HepG2 (cell line): Measurements from ENCODE around the gene UBE2E1. TPM values are rescaled to one million over a fixed set of nuclear protein-coding genes. Genes with fewer than 3 reads are reported as not detected.
A peak's percentile ranks its signal among the peaks of the same experiment; 100 is the strongest.

ENCODE experiments used
- GATAD2A ChIP-seq: IDR thresholded peaks from 2 replicates; pipeline ENCODE4 v1.6.1; 2016
- HDAC1 ChIP-seq: sonication (generic); formaldehyde crosslinking; IDR thresholded peaks from 2 replicates; pipeline ENCODE4 v1.5.1; 2020; ENCODE audit warnings: mild to moderate bottlenecking, missing genetic modification reagents
- HNRNPLL ChIP-seq: fragments of 200-400 bp; formaldehyde crosslinking; IDR thresholded peaks from 2 replicates; pipeline ENCODE4 v1.6.1; 2017; ENCODE audit warnings: mild to moderate bottlenecking, low read depth, low read length; ENCODE audit not compliant: poor library complexity, severe bottlenecking
- MIER2 ChIP-seq: IDR thresholded peaks from 2 replicates; pipeline ENCODE4 v1.6.1; 2016; ENCODE audit warnings: missing biosample characterization, missing genetic modification reagents
- POLR2AphosphoS2 ChIP-seq: IDR thresholded peaks from 2 replicates; pipeline ENCODE4 v1.6.1; 2011; ENCODE audit warnings: low read depth, low read length, improper control_type of control experiment
- RBM22 ChIP-seq: fragments of 200-400 bp; formaldehyde crosslinking; optimal IDR thresholded peaks from 2 replicates; pipeline ENCODE3; 2017; ENCODE audit warnings: mild to moderate bottlenecking, low read length, moderate library complexity
- SMARCE1 ChIP-seq: fragments of 450-650 bp; IDR thresholded peaks from 2 replicates; pipeline ENCODE4 v1.6.1; 2017; ENCODE audit warnings: borderline replicate concordance
- SOX5 ChIP-seq: IDR thresholded peaks from 2 replicates; pipeline ENCODE4 v1.6.1; 2016; ENCODE audit warnings: borderline replicate concordance
- SPEN ChIP-seq: sonication (generic); formaldehyde crosslinking; IDR thresholded peaks from 2 replicates; pipeline ENCODE4 v1.5.1; 2020; ENCODE audit warnings: low read depth, mild to moderate bottlenecking, missing genetic modification reagents
- SRSF9 ChIP-seq: fragments of 200-400 bp; formaldehyde crosslinking; IDR thresholded peaks from 2 replicates; pipeline ENCODE4 v1.6.1; 2018; ENCODE audit warnings: borderline replicate concordance, mild to moderate bottlenecking, low read depth, low read length; ENCODE audit not compliant: insufficient read depth, poor library complexity, severe bottlenecking
- ZFAT ChIP-seq: sonication (generic); formaldehyde crosslinking; conservative IDR thresholded peaks from 2 replicates; pipeline ENCODE4 v1.8.1; 2023; ENCODE audit warnings: missing genetic modification reagents, inconsistent platforms
- ZNF616 ChIP-seq: sonication (generic); formaldehyde crosslinking; IDR thresholded peaks from 2 replicates; pipeline ENCODE4 v1.5.0; 2020; ENCODE audit warnings: low read depth, mild to moderate bottlenecking, missing genetic modification reagents
- ZNF713 ChIP-seq: sonication (generic); formaldehyde crosslinking; IDR thresholded peaks from 2 replicates; pipeline ENCODE4 v1.4.0; 2020; ENCODE audit warnings: mild to moderate bottlenecking, missing genetic modification reagents
- polyA plus RNA-seq, 8 experiments: library from polyadenylated mRNA; depleted of rRNA in 3 of 8; stranded (reverse) in 7 of 8; unstranded in 1 of 8; fragments of >200 nt; fragmentation: Illumina TruSeq in 4 of 8; extraction: Trizol in 4 of 8; gene quantifications; 2 replicates each; pipeline versions ENCODE4 v1.2.1 to v1.2.3, GENCODE V29; 2011 to 2016; ENCODE audit warnings: low read depth in 4 of 8, missing spikeins in 1 of 8, mixed read lengths in 1 of 8; ENCODE audit not compliant: insufficient read depth in 1 of 8
- total RNA-seq, 5 experiments: library from RNA; depleted of rRNA; stranded (reverse); fragments of >200 nt; fragmentation: Illumina TruSeq; extraction: Trizol; gene quantifications; 2 replicates each; pipeline ENCODE4 v1.2.3, GENCODE V29; 2016; ENCODE audit warnings: low read depth in 1 of 5
- TF ChIP-seq, protein P1 (sequence below): sonication (generic); formaldehyde crosslinking; IDR thresholded peaks from 2 replicates; pipeline ENCODE4 v1.5.0; 2020; ENCODE audit warnings: mild to moderate bottlenecking, missing genetic modification reagents
- TF ChIP-seq, protein P2 (sequence below): sonication (generic); formaldehyde crosslinking; IDR thresholded peaks from 2 replicates; pipeline ENCODE4 v1.8.1; 2023; ENCODE audit warnings: mild to moderate bottlenecking, missing genetic modification reagents
- TF ChIP-seq, protein P3 (sequence below): sonication (generic); formaldehyde crosslinking; IDR thresholded peaks from 2 replicates; pipeline ENCODE4 v1.4.0; 2020; ENCODE audit warnings: missing genetic modification reagents; ENCODE audit errors: not compliant biosample characterization

The UBE2E1 gene
- total and polyA plus RNA-seq, 2 of the 13 experiments (the other 11 are each of a cell fraction or from before 2014, with no cell fraction given) = 55.4 to 61.8 TPM

DNA sequence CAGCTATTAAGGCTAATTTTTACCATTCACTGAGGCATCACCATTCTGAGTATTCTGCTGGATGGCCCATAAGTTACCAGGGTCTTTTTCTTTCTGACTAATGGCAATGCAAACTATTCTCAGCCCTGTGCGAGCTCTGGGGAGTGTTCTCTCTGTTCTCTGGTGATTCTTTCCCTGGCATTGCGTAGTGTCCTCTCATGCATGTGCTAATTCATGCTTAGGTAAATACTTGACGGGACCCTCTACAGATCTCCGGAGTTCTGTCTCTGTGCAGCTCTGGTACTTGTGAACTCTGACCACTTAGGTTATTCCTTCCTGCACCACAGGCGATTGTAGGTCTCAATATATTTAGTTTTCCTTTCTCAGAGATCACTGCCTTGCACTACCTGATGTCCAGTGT lies 34.8 kb downstream of the UBE2E1 start (continued):
- TF ChIP-seq, protein P1, sequence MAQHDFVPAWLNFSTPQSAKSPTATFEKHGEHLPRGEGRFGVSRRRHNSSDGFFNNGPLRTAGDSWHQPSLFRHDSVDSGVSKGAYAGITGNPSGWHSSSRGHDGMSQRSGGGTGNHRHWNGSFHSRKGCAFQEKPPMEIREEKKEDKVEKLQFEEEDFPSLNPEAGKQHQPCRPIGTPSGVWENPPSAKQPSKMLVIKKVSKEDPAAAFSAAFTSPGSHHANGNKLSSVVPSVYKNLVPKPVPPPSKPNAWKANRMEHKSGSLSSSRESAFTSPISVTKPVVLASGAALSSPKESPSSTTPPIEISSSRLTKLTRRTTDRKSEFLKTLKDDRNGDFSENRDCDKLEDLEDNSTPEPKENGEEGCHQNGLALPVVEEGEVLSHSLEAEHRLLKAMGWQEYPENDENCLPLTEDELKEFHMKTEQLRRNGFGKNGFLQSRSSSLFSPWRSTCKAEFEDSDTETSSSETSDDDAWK (CRISPR knock-in tag) = no peak
- no peak for TF ChIP-seq SOX5 (CRISPR knock-in tag)
- TF ChIP-seq, protein P2, sequence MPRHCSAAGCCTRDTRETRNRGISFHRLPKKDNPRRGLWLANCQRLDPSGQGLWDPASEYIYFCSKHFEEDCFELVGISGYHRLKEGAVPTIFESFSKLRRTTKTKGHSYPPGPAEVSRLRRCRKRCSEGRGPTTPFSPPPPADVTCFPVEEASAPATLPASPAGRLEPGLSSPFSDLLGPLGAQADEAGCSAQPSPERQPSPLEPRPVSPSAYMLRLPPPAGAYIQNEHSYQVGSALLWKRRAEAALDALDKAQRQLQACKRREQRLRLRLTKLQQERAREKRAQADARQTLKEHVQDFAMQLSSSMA = no peak
- TF ChIP-seq, protein P3, sequence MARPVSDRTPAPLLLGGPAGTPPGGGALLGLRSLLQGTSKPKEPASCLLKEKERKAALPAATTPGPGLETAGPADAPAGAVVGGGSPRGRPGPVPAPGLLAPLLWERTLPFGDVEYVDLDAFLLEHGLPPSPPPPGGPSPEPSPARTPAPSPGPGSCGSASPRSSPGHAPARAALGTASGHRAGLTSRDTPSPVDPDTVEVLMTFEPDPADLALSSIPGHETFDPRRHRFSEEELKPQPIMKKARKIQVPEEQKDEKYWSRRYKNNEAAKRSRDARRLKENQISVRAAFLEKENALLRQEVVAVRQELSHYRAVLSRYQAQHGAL (CRISPR knock-in tag) = no peak
- TF ChIP-seq SMARCE1 = no peak
- no peak for TF ChIP-seq ZFAT
- no peak for TF ChIP-seq POLR2AphosphoS2
- no peak for TF ChIP-seq HNRNPLL
- TF ChIP-seq ZNF616 = no peak
- TF ChIP-seq HDAC1 = no peak
- TF ChIP-seq SRSF9 = no peak
- no peak for TF ChIP-seq ZNF713 (CRISPR knock-in tag)
- TF ChIP-seq GATAD2A = peak; percentile 63
- no peak for TF ChIP-seq RBM22
- no peak for TF ChIP-seq SPEN (CRISPR knock-in tag)
- TF ChIP-seq MIER2 = no peak
- TF ChIP-seq, all 625 proteins: peak for 25
